ENCODE results near the gene BABAM2. TPM values are rescaled to one million over a fixed set of nuclear protein-coding genes. Genes with fewer than 3 reads are reported as not detected.

Gene BABAM2
- total RNA-seq, 1 experiment from 2014 or later, result 57.6 TPM

DNA sequence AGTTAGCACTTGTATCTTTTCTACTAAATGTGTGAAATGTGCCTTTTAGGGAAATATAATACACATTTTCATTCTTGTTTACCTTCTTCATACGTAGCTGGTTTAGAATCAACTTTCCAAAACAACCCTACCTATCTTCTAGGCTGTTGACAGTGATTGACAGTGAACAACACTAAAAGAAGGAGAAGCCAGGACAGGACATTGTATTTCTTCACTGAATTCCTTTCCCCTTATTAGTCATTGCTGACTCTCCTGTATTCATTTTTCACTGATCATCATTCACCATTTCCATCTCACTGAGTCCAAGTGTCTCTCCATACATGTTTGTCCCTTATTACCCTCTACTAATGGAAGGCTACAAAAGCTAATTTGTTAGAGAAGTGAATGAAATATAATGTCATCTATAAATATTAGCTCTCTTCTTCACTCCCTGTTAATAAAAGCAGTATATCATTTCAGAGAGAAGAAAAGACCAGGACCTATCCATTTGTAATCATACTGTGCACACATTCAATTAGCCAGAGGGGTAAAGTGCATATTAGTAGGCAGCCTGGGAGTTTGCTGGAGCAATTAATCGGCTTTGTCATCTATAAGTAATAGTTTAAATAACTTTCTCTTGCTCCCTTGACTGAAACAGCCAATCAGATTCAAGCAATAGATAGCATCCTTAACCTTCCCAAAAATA is 309.6 kb downstream of the BABAM2 start:
- no peaks in the 10 kb centered on the region for H3K27me3 Mint-ChIP-seq (ENCODE audit: insufficient read depth, unreplicated experiment)
- no peak overlapping the region for H3K4me3 Mint-ChIP-seq (ENCODE audit: unreplicated experiment)
- CTCF ChIA-PET, result no interaction called here
- H3K4me1 Mint-ChIP-seq (ENCODE audit: insufficient read depth, unreplicated experiment), result peaks cover 11% of the 10 kb centered on the region
- POLR2A ChIA-PET, result interaction anchor here (0.6 to 3.0 kb wide), 11 partner anchors 15 to 1229 kb away, joined by 3 to 14 read pairs (median 3); partner anchors contain the start of gene FOSL2
- BruUV-seq (replicated peaks), result no TSS peak
- H3K9me3 Mint-ChIP-seq (ENCODE audit: unreplicated experiment), result no peaks in the 10 kb centered on the region
- H3K27ac Mint-ChIP-seq (ENCODE audit: low read depth, unreplicated experiment), result no peak overlapping the region
- TF ChIP-seq, protein P1, sequence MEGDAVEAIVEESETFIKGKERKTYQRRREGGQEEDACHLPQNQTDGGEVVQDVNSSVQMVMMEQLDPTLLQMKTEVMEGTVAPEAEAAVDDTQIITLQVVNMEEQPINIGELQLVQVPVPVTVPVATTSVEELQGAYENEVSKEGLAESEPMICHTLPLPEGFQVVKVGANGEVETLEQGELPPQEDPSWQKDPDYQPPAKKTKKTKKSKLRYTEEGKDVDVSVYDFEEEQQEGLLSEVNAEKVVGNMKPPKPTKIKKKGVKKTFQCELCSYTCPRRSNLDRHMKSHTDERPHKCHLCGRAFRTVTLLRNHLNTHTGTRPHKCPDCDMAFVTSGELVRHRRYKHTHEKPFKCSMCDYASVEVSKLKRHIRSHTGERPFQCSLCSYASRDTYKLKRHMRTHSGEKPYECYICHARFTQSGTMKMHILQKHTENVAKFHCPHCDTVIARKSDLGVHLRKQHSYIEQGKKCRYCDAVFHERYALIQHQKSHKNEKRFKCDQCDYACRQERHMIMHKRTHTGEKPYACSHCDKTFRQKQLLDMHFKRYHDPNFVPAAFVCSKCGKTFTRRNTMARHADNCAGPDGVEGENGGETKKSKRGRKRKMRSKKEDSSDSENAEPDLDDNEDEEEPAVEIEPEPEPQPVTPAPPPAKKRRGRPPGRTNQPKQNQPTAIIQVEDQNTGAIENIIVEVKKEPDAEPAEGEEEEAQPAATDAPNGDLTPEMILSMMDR (IDR thresholded peaks at IDR 0.05; ENCODE audit: unreplicated experiment), result no peak
- no peak for DNase-seq (ENCODE audit: unreplicated experiment)
- intact Hi-C loops (cut with micrococcal nuclease), result no loop called here
- peaks cover 21% of the 10 kb centered on the region for H3K36me3 Mint-ChIP-seq (ENCODE audit: insufficient read depth, unreplicated experiment)

DNA sequence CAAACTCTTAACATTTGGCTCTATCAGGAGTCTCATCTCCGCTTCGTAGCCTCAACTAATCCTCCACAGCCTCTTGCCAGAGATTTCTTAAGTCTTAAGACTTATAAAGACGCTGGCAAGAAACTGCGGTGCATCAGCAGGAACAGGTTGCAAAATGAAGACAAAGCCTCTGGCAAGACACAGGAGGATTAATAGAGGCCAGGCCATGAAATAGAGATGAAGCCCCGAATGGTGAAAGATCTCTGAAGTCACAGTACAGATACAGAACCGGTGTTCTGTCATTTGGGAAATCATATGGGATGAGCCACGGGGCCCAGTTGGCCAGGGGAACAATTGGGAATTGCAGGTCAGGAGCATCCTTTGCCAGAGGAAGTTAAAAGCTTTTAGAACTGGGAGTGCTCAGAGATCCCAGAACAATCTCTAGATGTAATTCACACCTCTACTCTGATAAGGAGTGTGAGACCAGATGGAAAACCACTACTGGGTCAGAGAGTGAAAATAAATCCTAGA is 311.2 kb downstream of the BABAM2 start:
- Mint-ChIP-seq H3K4me3 (ENCODE audit: unreplicated experiment) (no peak overlapping the region), H3K36me3 (ENCODE audit: insufficient read depth, unreplicated experiment) (peaks cover 12% of the 10 kb centered on the region), H3K27me3 (ENCODE audit: insufficient read depth, unreplicated experiment) (no peaks in the 10 kb centered on the region), H3K9me3 (ENCODE audit: unreplicated experiment) (no peaks in the 10 kb centered on the region), H3K27ac (ENCODE audit: low read depth, unreplicated experiment) (no peak overlapping the region), H3K4me1 (ENCODE audit: insufficient read depth, unreplicated experiment) (peaks cover 11% of the 10 kb centered on the region)
- POLR2A ChIA-PET, result interaction anchor here (0.9 to 3.0 kb wide), 3 partner anchors 14 to 73 kb away, joined by 4 to 14 read pairs (median 5); no protein-coding TSS in a partner anchor
- TF ChIP-seq, protein P1 (IDR thresholded peaks at IDR 0.05; ENCODE audit: unreplicated experiment), result no peak
- CTCF ChIA-PET, result no interaction called here
- intact Hi-C loops (cut with micrococcal nuclease), result no loop called here
- DNase-seq (ENCODE audit: unreplicated experiment), result no peak
- no TSS peak for BruUV-seq (replicated peaks)

DNA sequence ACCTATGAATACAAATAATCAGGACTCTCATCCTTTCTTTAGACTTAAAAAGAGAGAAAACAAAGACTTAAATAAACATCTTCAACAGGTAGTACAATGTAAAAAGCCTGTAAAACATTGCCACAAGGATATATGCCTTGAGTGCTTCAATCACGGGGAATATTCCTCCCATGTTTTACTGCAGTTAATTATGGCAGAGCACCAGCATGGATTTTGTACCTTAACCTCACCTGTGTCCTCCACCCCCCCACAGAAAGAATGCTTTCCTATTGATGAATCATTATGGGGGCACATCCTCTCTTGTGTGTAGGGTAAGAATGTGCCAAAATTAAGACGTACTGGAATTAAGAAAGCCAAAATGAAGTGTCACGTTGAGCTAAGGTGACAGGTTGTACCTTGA is 312.2 kb downstream of the BABAM2 start:
- intact Hi-C loops (cut with micrococcal nuclease), result no loop called here
- DNase-seq (ENCODE audit: unreplicated experiment), result no peak
- peaks cover 11% of the 10 kb centered on the region for H3K4me1 Mint-ChIP-seq (ENCODE audit: insufficient read depth, unreplicated experiment)
- no peaks in the 10 kb centered on the region for H3K9me3 Mint-ChIP-seq (ENCODE audit: unreplicated experiment)
- no peaks in the 10 kb centered on the region for H3K27me3 Mint-ChIP-seq (ENCODE audit: insufficient read depth, unreplicated experiment)
- CTCF ChIA-PET, result interaction anchor here (0.7 kb wide), 1 partner anchor 480 kb away, joined by 3 read pairs; no protein-coding TSS in a partner anchor
- H3K4me3 Mint-ChIP-seq (ENCODE audit: unreplicated experiment), result no peak overlapping the region
- peaks cover 5% of the 10 kb centered on the region for H3K36me3 Mint-ChIP-seq (ENCODE audit: insufficient read depth, unreplicated experiment)
- no TSS peak for BruUV-seq (replicated peaks)
- H3K27ac Mint-ChIP-seq (ENCODE audit: low read depth, unreplicated experiment), result no peak overlapping the region
- POLR2A ChIA-PET, result interaction anchor here (0.7 kb wide), 1 partner anchor 194 kb away, joined by 3 read pairs; no protein-coding TSS in a partner anchor
- TF ChIP-seq, protein P1 (IDR thresholded peaks at IDR 0.05; ENCODE audit: unreplicated experiment), result no peak

DNA sequence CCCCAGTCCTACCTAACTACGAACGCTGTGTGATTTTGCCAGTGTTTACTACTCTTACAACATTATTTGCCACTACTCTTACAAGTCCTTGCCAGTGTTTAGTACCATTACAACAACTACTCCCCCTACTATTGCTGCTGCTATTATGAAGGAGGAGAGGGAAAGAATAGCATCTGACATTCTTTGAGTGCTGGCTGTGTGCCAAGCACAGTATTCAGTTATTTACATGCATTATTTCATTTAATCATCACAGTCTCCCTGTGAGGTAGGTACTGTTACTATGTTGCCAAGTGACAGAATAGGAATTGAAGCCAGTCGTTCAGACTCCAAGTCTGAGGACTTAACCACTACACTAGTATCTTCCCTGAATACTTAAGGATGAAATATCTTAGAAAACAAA is 316.2 kb downstream of the BABAM2 start:
- TF ChIP-seq, protein P1 (IDR thresholded peaks at IDR 0.05; ENCODE audit: unreplicated experiment), result no peak
- intact Hi-C loops (cut with micrococcal nuclease), result no loop called here
- H3K4me3 Mint-ChIP-seq (ENCODE audit: unreplicated experiment), result no peak overlapping the region
- ChIA-PET CTCF (no interaction called here), POLR2A (interaction anchor here (1.7 kb wide), 1 partner anchor 9 kb away, joined by 4 read pairs; no protein-coding TSS in a partner anchor)
- H3K4me1 Mint-ChIP-seq (ENCODE audit: insufficient read depth, unreplicated experiment), result no peaks in the 10 kb centered on the region
- no peak overlapping the region for H3K27ac Mint-ChIP-seq (ENCODE audit: low read depth, unreplicated experiment)
- no peaks in the 10 kb centered on the region for H3K9me3 Mint-ChIP-seq (ENCODE audit: unreplicated experiment)
- no TSS peak for BruUV-seq (replicated peaks)
- no peaks in the 10 kb centered on the region for H3K27me3 Mint-ChIP-seq (ENCODE audit: insufficient read depth, unreplicated experiment)
- peak; percentile 14 for DNase-seq (ENCODE audit: unreplicated experiment)
- peaks cover 6% of the 10 kb centered on the region for H3K36me3 Mint-ChIP-seq (ENCODE audit: insufficient read depth, unreplicated experiment)

All from MCF 10A (cell line).